OCI-LY7 (cell line): ENCODE measurements around the gene ZMYM1.
"Not testable (repeated sequence)": the region's sequence is repeated elsewhere in the genome, so short reads cannot be mapped to it uniquely, and the experiment has no call there.

Source experiments
- EZH2phosphoT487 ChIP-seq: fragments of 200-600 bp; sonication (generic); IDR thresholded peaks from 2 replicates; pipeline ENCODE4 v1.6.1; 2018; ENCODE audit warnings: low read depth, borderline replicate concordance, mild to moderate bottlenecking, mixed run types, antibody characterized with exemption, low read length, moderate library complexity, mixed read lengths
- TF ChIP-seq, protein P1 (sequence below): fragments of 200-600 bp; sonication (generic); conservative IDR thresholded peaks from 2 replicates; pipeline ENCODE4 v1.5.1; 2014; ENCODE audit warnings: mild to moderate bottlenecking, antibody characterized with exemption, low read length, moderate library complexity, mixed read lengths

GRCh38 chr1:35142294-35142693 lies 63.1 kb downstream of the ZMYM1 start:
- TF ChIP-seq, protein P1, sequence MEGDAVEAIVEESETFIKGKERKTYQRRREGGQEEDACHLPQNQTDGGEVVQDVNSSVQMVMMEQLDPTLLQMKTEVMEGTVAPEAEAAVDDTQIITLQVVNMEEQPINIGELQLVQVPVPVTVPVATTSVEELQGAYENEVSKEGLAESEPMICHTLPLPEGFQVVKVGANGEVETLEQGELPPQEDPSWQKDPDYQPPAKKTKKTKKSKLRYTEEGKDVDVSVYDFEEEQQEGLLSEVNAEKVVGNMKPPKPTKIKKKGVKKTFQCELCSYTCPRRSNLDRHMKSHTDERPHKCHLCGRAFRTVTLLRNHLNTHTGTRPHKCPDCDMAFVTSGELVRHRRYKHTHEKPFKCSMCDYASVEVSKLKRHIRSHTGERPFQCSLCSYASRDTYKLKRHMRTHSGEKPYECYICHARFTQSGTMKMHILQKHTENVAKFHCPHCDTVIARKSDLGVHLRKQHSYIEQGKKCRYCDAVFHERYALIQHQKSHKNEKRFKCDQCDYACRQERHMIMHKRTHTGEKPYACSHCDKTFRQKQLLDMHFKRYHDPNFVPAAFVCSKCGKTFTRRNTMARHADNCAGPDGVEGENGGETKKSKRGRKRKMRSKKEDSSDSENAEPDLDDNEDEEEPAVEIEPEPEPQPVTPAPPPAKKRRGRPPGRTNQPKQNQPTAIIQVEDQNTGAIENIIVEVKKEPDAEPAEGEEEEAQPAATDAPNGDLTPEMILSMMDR = not testable (repeated sequence)
- not testable (repeated sequence) for TF ChIP-seq EZH2phosphoT487
